Head of caudate nucleus (tissue), 42 donors: ENCODE data around the gene JAG2.

Experiments used
- DNase-seq, 42 donors: peaks; one replicate each; pipeline versions ENCODE4 v3.0.0 to v3.0.0-alpha.2; 2020 to 2021; ENCODE audit warnings: mixed read lengths in 7 of 42
- intact Hi-C: fragments of 100-400 bp; cut with DNase I; formaldehyde crosslinking; loops from one replicate; pipeline ENCODE4 v1.15.0; 2022

The JAG2 gene

DNA sequence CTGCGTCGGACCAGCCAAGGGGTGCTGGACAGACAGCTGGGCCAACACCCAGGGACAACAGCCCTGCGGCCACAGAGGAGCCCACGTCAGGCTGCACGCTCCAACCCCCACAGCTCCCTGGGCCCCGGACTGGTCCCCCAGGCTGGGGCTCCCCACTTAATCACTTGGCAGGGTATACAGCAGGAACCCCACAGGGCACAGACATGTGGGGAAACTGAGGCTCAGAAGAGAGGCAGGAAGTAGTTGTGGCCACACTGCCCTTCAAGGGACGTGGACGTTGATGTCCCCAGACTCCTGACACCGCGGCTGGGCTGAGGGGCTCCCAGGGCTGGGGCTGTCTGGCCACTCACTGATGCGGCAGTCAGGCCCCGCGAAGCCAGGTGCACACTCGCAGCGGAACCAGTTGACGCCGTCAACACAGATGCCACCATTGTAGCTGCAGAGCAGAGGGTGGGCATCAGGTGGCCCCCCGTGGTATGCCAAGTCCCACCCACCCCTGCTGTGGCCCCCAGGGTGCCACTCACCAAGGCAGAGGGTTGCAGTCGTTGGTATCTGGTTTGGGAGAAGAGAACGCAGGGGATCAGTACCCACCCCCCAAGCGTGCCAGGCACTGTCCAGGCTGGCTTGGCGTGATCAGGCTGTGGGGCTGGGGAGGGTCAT lies 21.5 kb downstream of the JAG2 start:
- intact Hi-C loops: no loop called here
- DNase-seq: peak in 2 of 42 donors; percentile 3 to 4

DNA sequence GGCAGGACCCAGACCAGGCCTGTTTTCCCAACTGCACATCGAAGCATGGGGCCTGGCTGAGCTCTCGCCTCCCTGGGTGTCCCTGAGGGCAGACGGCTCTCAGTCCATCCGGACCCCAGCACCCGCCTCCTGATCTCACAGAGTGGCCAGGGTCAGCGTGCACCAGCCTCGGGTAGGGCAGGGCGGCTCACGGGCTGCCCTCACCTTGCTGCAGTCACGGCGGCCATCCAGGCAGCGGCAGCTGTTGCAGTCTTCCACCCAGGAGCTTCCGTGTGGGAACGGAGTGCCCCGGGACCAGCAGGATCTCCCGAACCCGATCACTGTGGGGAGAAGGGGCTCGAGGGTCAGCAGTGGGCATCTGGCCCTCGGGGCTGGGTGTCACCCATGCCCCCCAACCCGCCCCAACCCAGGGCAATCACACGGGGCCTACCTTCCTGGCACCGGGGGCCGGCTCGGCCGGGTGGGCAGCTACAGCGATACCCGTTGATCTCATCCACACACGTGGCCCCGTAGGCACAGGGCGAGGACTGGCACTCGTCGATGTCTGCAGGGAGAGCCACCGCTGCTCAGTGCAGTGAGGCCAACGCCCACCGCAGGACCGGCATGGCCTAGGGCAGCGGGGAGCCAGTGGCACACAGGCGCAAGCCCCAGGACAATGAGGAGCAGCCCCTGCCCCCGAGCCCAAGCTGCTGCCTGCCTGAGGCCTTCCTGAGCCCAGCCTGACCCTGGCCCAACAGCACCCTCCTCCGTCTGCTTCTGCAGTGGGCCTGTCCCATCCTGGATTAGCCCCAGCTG lies 22.2 kb downstream of the JAG2 start:
- intact Hi-C loops: no loop called here
- DNase-seq: peak in 2 of 42 donors; percentile 2 to 4

DNA sequence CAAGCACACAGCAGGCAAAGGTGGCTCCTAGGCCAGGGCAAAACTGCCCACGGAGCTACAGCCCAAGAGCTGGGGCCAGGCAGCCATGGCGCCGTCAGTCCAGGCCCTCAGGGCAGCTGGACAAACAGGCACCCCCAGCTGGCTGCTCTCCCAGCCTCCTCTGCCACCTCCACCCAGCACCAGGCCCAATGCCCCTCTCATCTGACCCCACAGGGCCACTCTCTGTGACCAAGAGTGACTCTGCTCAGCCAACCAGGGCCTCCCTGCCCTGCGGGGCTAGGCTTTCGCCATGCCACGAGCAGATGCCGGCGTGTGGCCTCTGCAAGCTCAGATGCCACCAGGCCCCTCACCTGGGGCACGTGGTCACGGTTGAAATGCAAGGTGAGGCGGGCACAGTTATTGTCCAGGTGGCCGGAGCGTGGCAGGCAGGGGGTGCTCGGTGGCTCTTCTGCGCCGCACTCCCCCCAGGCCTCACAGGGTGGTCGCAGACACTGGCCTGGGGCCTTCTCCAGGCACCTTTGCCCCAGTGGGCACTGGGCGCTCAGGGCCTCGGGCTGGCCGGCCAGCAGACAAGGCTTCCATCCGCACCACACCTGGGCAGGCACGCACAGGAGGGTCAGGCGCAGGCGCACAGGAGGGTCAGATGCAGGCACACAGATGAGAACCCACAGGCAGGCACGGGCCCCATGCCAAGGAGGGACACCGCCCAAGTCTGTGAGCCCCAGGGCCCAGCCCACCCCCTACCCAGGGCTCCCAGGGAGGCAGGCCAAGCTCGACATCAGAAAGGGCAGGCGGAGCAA lies 23.0 kb downstream of the JAG2 start:
- peak in 4 of 42 donors; percentile 3 to 11 (median 5) for DNase-seq
- intact Hi-C loops: no loop called here

DNA sequence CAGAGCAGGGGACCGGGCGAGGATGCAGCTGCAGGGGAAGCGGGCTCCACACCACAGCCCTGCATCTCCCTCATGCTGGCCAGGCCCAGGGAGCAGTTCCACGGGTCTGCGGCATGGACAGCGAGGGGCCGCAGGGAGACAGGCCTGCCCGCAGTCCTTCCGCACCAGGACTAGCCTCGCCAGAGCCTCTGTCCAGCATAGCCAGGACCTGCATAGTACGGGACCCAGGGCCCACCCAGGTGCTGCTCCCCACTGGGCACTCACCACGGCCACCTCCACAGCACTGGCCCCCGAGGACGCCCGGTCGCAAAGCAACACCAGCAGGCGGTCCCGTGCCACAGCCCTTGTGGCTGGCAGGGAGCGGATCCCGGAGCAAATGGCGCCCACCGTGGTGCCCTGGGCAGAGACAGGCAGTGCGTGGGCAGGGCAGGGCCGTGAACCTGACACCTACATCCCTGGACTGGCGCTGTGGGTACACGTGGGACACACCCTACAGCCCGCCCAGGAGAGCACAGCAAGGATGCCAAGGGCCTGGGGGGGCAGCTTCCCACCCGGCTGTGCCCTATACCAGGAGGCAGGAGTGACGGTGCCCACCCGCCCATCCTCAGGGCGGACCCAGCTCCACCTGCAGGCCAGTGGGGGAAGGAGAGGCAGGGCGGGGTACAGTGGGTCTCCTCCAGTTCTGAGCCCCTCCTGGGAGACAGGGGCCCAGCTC lies 23.8 kb downstream of the JAG2 start:
- intact Hi-C loops: no loop called here
- DNase-seq: peak in 2 of 42 donors; percentile 3 to 11

DNA sequence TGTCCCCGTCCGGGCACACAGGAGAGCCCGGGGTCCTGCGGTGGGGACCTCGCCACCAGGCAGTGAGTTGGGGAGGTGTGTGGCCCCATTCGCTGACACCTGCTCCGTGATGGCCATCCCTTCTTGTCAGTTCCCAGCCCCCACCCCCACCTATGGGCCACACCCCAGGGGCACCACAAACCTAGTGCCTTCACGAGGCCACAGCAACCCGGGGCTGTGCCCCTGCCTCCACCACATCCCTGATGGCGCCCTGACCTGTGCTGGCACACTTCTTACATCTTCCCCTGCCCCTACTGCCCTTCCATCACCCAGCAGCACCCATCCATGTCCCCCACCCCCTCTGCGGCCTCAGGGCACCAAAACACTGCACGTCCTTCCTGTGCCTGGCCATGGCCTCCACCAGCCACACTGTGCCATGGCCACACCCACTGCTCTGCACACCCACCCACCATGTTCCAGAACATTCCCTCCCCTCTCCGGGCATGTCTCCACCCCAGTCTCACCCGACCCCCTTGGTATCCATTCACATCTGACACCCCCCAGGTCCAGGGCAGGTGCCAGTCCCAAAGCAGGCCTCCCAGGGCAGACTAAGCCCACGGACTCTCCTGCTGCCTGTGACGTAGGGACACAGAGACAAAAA lies 24.4 kb downstream of the JAG2 start:
- DNase-seq: peak in 2 of 42 donors; percentile 2 to 8
- intact Hi-C loops: no loop called here

DNA sequence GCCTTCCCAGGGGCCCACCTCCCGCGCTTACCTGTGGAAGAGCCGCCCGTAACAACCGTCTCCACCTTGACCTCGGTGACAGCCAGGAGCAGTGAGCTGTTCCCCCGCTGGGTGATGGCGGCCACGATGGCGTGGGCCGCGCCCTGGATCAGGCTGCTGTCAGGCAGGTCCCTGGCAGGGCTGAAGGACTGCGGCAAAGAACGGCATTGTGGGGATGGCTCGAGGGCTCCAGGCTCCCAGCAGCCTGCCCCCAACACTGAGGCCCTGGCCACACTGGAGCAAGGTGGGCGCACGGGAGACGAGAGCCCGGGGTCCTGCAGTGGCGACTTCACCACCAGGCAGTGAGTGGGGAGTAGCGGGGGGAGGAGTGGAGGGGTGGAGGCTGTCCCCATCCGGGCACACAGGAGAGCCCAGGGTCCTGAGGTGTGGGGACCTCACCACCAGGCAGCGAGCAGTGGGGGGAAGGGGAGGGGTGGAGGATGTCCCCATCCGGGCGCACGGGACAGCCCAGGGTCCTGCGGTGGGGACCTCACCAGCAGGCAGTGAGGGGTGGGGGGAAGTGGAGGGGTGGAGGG lies 25.0 kb downstream of the JAG2 start:
- peak in 2 of 42 donors; percentile 4 to 5 for DNase-seq
- intact Hi-C loops: no loop called here

DNA sequence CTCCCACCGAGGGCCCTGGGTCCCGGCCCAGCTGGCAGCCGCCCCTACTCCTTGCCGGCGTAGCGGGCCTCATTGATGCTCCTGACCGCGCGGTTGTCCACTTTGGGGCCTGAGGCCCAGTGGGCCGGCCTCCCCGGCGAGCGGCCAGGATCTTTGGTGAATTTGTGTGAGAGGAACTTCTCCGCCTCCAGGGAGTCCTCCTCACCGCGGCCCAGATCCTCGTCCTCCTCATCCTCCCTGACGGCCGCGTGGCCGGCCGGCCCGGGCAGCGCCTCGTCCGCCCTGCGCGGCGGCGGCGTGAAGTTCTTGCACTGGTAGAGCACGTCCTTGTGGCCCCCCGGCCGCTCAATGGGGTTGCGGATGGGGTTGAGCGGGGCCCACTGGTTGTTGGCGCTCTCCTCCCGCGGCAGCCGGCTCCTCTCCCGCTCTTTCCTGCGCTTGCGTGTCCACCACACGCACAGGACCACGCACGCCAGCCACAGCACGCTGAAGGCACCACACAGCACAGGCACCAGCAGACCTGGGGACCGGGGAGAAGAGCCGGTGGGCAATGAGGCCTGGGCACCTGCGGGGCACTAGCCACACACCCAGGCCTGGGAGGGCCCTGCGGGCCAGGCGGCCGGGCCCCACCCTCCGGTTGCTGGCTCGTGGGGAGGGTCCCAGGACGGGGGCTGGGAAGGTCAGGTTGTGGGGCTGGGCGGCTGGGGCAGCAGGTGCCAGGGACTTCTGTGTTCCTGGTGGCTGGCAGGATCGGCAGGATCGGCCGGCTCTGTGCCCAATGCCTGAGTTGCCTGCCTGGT lies 25.7 kb downstream of the JAG2 start:
- intact Hi-C loops: no loop called here
- DNase-seq: peak in 4 of 42 donors; percentile 3 to 15 (median 8)

DNA sequence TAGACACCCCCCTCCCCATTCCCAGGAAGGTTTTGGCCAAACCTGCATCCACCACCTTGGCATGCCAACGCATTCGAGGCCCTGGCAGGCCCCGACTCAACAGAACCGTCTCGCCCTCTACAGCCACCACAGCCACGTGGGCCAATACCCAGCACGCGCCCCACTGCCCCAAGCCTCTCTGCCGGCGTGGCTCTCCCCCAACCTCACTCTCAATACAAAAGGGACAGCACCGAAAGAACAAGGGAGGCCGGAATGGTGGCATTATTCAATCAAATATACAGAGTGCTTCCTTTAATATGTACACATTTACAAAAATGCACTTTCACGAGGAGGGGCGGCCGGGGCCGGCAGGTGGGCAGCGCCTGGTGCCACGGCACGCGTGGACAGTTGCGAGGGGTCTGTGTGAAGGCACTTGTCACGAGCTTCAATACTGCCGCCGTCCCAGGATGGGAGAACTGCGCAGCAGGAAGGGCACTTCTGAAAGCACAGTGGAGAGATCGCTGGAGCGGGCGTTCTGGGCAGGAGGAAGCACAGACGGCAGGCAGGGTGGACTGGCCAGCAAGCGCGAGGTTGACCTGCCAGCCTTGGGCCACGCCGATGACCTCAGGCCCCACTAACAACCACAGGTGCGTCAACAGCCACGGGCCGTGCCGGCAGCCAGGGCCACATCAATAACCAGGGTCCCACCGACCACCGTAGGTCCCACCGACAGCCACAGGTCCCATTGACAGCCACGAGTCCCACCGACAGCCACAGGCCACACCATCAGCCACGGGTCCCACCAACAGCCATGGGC lies 26.9 kb downstream of the JAG2 start:
- peak in 4 of 42 donors; percentile 3 to 15 (median 7) for DNase-seq
- intact Hi-C loops: no loop called here

DNA sequence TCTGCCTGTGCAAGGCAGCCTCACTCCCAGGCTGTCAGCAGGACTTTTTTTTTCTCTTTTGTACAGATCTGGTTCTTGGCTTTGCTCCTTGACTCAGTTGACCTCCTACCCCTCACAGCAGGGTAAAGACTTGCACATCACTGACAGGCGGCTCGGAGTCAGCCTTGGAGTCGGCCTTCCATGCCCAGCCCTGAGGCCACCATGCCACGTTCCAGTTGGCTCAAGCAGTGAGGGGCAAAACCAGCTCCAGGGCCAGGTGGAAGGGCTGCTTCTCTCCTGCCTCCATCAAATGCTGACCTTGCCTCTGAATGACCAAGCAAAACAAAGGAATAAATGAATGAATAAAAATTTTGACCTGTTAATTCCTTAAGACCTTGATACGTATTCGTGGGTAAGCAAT lies 27.6 kb downstream of the JAG2 start:
- peak in 2 of 42 donors; percentile 10 to 13 for DNase-seq

DNA sequence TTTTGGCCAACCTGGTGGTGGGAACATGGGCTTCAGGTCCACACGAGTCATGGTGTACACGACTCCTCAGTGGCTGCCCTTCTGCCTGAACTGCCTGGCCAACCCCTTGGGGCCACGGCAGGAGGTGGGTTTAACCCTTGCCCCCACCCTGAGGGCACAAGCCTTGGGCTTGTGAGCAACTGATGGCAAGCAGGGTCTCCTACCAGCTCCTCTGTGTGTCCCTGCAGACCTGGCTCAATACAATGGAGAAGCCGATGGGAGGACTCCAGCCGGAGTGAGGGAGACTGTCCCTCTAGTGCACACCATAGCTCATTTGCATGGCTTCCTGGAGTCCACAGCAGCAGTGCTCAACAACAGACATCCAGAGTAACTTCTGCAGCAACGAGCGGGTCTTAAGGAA lies 28.0 kb downstream of the JAG2 start:
- intact Hi-C loops: no loop called here
- DNase-seq: no peak

More for the DNA sequence above, 27.6 kb downstream of the JAG2 start:
- intact Hi-C loops: no loop called here

DNA sequence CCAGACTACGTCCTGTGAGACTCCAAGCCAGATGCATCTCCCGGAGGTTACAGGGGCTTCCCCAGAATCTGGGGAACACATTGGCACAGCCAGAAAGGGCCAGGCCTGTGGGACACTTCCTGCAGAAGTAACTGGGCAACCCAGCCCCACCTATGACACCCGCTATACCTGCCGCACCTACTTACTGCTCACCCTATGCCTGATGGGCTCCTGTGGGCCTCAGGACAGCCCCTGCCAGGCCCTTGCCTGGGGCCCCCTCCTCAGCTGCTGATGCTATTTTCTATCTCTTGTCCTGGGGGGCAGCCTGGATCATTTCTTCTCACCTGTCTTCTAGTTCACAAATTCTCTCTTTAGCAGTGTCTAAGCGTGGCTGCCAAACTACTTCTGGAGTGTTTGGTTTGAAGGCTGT lies 28.7 kb downstream of the JAG2 start:
- DNase-seq: peak in 1 of 42 donors; percentile 12
- intact Hi-C loops: no loop called here

DNA sequence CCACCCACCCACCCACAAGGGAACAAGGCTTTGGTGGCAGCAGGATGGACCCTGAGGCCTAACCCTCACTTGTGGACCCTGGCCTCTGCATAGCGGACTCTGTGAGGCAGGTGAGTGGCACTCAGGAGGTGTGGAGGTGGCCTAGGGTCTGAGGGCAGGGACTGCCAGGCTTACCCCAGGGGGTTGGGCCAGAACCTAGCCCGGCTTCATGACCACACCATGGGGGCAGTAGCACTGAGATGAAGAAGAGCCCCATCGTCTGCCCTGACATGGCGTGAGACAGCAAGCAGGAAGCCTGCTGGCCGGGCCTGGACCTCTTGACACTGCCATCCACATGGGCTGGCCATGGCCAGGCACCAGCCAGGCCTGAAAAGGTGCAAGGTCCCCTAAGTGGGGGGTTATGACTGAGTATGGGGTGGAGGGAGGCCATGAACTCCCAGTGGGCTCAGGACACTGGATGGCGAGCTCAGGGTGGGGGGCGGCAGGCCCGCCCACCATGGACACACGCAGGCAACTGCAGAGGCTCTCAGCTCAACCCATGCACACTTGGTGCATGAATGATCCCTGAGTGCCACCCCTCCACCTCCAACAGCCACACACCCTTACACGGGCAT lies 29.3 kb downstream of the JAG2 start:
- intact Hi-C loops: no loop called here
- DNase-seq: peak in 2 of 42 donors; percentile 4 to 13

DNA sequence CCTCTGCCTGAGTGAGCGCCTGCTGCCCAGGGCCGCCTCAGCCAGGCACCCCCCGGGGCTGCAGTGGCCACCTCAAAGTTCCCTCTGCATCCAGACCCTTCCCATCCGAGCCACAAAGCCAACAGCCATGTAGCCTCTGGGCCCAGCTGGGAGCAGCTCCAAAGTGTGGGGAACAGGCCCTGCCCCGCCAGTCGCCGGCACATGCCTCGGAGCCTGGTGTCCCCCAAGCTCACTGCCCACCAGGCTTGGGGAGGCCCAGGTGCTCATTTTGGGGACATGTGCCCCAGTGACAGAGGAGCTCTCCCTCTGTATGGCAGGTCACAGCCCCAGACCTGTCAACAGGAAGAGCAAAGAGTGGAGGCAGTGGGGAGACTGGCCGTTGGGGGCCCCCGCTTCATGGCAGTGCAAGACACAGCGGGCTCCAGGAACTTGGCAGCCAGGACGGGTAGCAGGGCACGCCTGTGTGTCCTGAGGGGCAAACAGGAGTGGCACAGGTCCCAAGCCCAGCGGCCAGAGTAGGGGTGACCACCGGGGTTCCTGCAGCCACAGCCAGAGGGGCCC lies 29.9 kb downstream of the JAG2 start:
- peak in 4 of 42 donors; percentile 6 to 25 (median 19) for DNase-seq
- intact Hi-C loops: no loop called here

DNA sequence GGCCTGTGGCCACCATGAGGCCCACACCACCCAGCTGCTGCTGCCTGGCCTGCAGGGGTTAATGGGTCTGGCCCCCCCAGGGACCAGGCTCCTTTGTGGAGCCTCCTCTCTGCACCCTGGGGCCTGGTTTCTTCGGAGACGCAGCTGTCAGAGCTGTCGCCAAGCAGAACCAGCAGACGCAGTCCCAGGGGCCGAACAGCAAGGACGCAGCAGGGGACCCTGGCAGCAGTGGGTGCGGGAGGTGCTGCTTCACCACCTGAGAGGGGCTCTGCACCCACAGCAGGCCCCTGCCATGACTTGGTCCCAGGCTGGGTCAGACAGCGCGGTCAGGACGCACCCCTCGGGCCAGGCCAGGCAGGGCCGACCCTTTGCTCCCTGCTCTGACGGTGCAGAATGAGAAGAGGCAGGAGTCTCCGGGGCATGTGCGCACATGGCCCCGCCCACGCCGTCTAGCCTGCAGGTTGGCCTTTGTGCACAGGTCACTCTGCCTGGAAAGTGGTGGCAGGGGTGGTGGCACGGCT lies 30.5 kb downstream of the JAG2 start:
- intact Hi-C loops: no loop called here
- DNase-seq: peak in 3 of 42 donors; percentile 9 to 25 (median 23)

DNA sequence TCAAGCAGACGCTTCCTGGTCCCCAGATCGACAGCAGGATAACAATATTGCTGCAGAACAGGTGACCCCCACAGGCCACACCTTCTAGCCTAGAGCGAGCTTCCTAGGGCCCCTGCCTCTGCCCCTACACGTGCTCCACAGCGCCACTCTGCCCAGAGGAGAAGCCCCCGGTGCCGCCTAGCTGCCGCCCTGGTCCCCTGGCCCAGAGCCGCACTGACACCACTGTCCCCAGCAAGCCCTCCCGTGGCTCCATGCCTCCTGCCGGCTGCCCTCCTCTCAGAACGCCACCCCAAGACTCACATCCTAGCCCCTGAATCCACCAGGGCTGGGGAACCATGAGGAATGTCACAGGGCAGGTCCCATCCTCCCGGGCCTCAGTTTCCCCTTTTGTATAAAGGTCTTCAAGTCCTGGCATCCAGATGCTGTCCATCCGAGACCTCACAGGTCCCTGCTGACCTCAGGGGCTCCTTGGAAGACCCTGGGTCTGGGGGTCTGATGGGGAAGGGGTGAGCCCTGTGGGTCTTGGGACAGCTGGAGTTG lies 31.0 kb downstream of the JAG2 start:
- intact Hi-C loops: no loop called here
- peak in 4 of 42 donors; percentile 1 to 14 (median 8) for DNase-seq
